ENCODE results near the gene TPSB2.
A peak's percentile ranks its signal among the peaks of the same experiment; 100 is the strongest.
"Not testable (repeated sequence)": the region's sequence is repeated elsewhere in the genome, so short reads cannot be mapped to it uniquely, and the experiment has no call there.

The TPSB2 gene

GRCh38 chr16:1230084-1230470 is at the start of gene TPSB2:
Gene TPSB2 (minus strand): TSS chr16:1230184. CDS start chr16:1229951, 233 bp downstream.
- ATAC-seq, result not testable (repeated sequence)

DNA sequence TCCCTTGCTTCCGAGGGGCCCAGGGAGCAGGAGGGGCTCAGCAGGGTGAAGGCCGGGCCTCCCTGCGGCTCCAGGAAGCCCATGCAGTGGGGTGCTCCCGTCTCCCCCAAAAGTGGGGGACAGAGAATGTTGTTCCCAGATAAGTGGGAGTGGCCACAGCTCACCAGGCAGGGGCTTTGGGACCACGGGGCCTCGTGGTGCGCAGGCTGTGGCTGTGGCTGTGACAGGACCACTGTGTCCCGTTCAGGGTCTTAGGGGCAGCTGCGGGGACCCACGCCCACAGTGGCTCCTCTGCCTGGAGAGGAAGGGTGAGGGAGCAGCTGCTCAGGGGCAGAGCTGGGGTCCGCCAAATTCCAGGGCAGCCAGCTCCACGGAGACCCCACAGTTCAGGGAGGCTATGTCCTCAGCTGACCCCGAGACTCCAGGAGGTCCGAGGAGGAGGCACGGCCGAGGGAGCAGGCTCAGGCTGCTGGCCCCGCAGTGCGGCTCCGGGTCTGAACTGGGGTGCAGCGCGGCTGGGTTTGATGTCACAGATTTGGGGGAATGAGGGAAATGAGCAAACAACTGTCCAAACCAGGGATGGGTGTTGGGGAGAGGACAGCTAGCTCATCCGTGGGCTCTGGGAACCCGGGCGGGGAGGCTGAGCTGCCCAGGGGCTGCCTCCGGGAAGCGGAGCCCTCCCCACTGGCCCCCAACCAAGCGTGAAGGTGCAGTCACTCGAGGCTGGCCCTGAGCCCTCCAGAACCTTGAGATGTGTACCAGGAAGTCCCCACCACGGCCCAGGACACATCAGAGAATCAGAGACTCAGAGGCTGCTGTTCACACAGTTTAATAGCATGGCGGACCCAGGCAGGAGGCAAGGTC is 49.3 kb upstream of the TPSB2 start:
- TF ChIP-seq GLIS3 (CRISPR knock-in tag; IDR thresholded peaks at IDR 0.05) (no peak), SNAI2 (CRISPR knock-in tag; IDR thresholded peaks at IDR 0.05) (no peak), ZNF8 (CRISPR knock-in tag; IDR thresholded peaks at IDR 0.05) (no peak), TOX (CRISPR knock-in tag; IDR thresholded peaks at IDR 0.05; ENCODE audit: borderline replicate concordance) (no peak), TSHZ2 (CRISPR knock-in tag; IDR thresholded peaks at IDR 0.05) (no peak), TCF4 (CRISPR knock-in tag; IDR thresholded peaks at IDR 0.05; ENCODE audit: borderline replicate concordance) (no peak), ZFP30 (CRISPR knock-in tag; IDR thresholded peaks at IDR 0.05) (no peak), POU6F1 (CRISPR knock-in tag; IDR thresholded peaks at IDR 0.05; ENCODE audit: borderline replicate concordance, low read depth) (no peak)
- TF ChIP-seq, protein P1, sequence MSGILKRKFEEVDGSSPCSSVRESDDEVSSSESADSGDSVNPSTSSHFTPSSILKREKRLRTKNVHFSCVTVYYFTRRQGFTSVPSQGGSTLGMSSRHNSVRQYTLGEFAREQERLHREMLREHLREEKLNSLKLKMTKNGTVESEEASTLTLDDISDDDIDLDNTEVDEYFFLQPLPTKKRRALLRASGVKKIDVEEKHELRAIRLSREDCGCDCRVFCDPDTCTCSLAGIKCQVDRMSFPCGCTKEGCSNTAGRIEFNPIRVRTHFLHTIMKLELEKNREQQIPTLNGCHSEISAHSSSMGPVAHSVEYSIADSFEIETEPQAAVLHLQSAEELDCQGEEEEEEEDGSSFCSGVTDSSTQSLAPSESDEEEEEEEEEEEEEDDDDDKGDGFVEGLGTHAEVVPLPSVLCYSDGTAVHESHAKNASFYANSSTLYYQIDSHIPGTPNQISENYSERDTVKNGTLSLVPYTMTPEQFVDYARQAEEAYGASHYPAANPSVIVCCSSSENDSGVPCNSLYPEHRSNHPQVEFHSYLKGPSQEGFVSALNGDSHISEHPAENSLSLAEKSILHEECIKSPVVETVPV (CRISPR knock-in tag; IDR thresholded peaks at IDR 0.05), result no peak
- no peak for ATAC-seq

DNA sequence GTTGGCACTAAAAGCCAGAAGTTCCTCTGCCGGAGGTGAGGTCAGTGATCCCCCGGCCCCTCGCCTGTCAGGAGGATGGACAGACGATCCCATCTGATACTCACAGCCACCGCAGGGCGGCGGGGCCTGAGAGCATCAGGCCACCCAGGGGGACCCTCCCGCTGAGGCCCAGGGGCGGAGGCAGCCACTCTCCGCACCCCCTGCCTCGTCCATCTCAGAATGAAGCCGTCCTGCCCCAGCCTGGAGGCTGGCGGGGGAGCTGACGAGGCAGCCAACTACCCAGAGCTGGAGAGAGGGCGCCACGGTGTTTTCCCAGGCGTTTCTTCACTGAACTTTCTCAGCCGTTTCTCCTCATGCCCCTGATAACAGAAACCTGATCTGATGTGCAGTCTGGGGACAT is 48.5 kb upstream of the TPSB2 start:
- ATAC-seq, result peak; percentile 52
- no peak for TF ChIP-seq ZFP3 (CRISPR knock-in tag; IDR thresholded peaks at IDR 0.05)
- TF ChIP-seq ZNF8 (CRISPR knock-in tag; IDR thresholded peaks at IDR 0.05), result no peak
- TF ChIP-seq TCF4 (CRISPR knock-in tag; IDR thresholded peaks at IDR 0.05; ENCODE audit: borderline replicate concordance), result no peak
- TF ChIP-seq TOX (CRISPR knock-in tag; IDR thresholded peaks at IDR 0.05; ENCODE audit: borderline replicate concordance), result no peak
- no peak for TF ChIP-seq ESRRG (CRISPR knock-in tag; IDR thresholded peaks at IDR 0.05)
- no peak for TF ChIP-seq GLIS3 (CRISPR knock-in tag; IDR thresholded peaks at IDR 0.05)
- TF ChIP-seq ZFP30 (CRISPR knock-in tag; IDR thresholded peaks at IDR 0.05), result no peak
- TF ChIP-seq CREB5 (CRISPR knock-in tag; IDR thresholded peaks at IDR 0.05; ENCODE audit: low read depth), result no peak
- no peak for TF ChIP-seq BACH2 (CRISPR knock-in tag; IDR thresholded peaks at IDR 0.05; ENCODE audit: borderline replicate concordance)
- no peak for TF ChIP-seq PPARA (CRISPR knock-in tag; IDR thresholded peaks at IDR 0.05; ENCODE audit: borderline replicate concordance)
- no peak for TF ChIP-seq TSHZ2 (CRISPR knock-in tag; IDR thresholded peaks at IDR 0.05)
- TF ChIP-seq, protein P1 (CRISPR knock-in tag; IDR thresholded peaks at IDR 0.05), result no peak
- no peak for TF ChIP-seq ZC3H10 (CRISPR knock-in tag; IDR thresholded peaks at IDR 0.05)
- TF ChIP-seq RARB (CRISPR knock-in tag; IDR thresholded peaks at IDR 0.05), result no peak
- TF ChIP-seq POU6F1 (CRISPR knock-in tag; IDR thresholded peaks at IDR 0.05; ENCODE audit: borderline replicate concordance, low read depth), result no peak
- TF ChIP-seq ZNF70 (CRISPR knock-in tag; IDR thresholded peaks at IDR 0.05), result no peak
- no peak for TF ChIP-seq SNAI2 (CRISPR knock-in tag; IDR thresholded peaks at IDR 0.05)
- no peak for TF ChIP-seq OSR1 (CRISPR knock-in tag; IDR thresholded peaks at IDR 0.05)
- no peak for TF ChIP-seq ZNF565 (CRISPR knock-in tag; conservative IDR thresholded peaks at IDR 0.05; ENCODE audit: low read depth)

Measured in SK-N-SH treated with all-trans-retinoic acid at 6 μM for 48 hours (cell line).